Measurements from ENCODE around the gene MYL12A. TPM values are rescaled to one million over a fixed set of nuclear protein-coding genes. Genes with fewer than 3 reads are reported as not detected.

Gene MYL12A
- total RNA-seq, 1 experiment from 2014 or later, result 314 TPM

DNA sequence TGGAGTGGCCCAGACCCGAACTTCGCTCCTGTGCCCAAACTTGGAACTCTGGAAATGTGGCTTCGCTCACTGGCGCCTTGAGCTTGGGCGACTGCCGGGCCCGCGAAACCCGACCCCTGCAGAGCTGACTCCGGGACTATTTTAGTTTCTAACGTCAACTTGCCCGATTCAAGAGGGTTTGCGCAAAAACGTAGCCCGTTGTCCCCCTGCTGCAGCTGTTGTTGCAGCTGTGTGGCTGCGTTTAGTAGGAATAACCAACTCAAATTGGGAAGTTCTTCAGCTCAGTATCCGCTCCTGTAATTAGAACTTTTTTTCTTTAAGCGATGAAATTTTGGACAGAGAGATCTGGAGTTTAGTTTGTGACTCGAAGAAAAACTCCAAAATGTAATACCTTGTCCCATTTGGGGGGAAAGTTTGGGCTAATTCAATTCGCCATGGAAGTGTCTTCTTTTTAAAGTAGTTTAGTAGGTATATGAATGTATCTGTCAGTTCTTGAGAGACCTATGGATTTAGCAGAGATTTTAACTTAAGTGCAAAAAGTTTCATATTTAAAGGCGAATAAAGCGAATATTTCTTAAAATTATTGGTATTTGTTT is 559 bp downstream of the MYL12A start (continued):
- TF ChIP-seq ZNF274 (IDR thresholded peaks at IDR 0.05; ENCODE audit: low read depth, low read length) (no peak), CEBPB (IDR thresholded peaks at IDR 0.05; ENCODE audit: low read depth) (no peak)
- TF ChIP-seq, protein P1, sequence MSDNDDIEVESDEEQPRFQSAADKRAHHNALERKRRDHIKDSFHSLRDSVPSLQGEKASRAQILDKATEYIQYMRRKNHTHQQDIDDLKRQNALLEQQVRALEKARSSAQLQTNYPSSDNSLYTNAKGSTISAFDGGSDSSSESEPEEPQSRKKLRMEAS (IDR thresholded peaks at IDR 0.05), result no peak

GRCh38 chr18:3248658-3249359 is 1.2 kb downstream of the MYL12A start:
- peak overlapping the region; percentile 90 for H3K27ac ChIP-seq (ENCODE audit: low read depth, low read length)
- intact Hi-C loops (cut with micrococcal nuclease), result loop anchor here (5.0 kb wide), 1 partner anchor 237 kb away; the partner anchor contains the start of gene LPIN2
- H3K4me3 ChIP-seq (replicated peaks in 1 of 2; ENCODE audit: low read depth in 1 of 2, low read length in 2 of 2), result peak overlapping the region; percentile 92 to 96
- no peak overlapping the region for H2AFZ ChIP-seq (ENCODE audit: low read depth, low read length, poor library complexity, severe bottlenecking)
- TF ChIP-seq EGR1 (IDR thresholded peaks at IDR 0.05; ENCODE audit: low read depth) (no peak), YY1 (IDR thresholded peaks at IDR 0.05; ENCODE audit: extremely low read depth, insufficient replicate concordance, low read depth, low read length) (no peak), TCF7L2 (IDR thresholded peaks at IDR 0.05; ENCODE audit: borderline replicate concordance, extremely low read depth, insufficient read depth, insufficient read length) (no peak), POLR2AphosphoS5 (IDR thresholded peaks at IDR 0.05; ENCODE audit: low read depth, low read length) (no peak), ATF3 (IDR thresholded peaks at IDR 0.05) (no peak), SP1 (IDR thresholded peaks at IDR 0.05; ENCODE audit: low read depth) (no peak), CEBPB (IDR thresholded peaks at IDR 0.05; ENCODE audit: low read depth) (no peak), ZFX (IDR thresholded peaks at IDR 0.05) (no peak), FOSL1 (IDR thresholded peaks at IDR 0.05; ENCODE audit: low read depth) (no peak), EZH2 (IDR thresholded peaks at IDR 0.05) (no peak)
- TF ChIP-seq, protein P1 (IDR thresholded peaks at IDR 0.05), result no peak
- TF ChIP-seq, protein P2, sequence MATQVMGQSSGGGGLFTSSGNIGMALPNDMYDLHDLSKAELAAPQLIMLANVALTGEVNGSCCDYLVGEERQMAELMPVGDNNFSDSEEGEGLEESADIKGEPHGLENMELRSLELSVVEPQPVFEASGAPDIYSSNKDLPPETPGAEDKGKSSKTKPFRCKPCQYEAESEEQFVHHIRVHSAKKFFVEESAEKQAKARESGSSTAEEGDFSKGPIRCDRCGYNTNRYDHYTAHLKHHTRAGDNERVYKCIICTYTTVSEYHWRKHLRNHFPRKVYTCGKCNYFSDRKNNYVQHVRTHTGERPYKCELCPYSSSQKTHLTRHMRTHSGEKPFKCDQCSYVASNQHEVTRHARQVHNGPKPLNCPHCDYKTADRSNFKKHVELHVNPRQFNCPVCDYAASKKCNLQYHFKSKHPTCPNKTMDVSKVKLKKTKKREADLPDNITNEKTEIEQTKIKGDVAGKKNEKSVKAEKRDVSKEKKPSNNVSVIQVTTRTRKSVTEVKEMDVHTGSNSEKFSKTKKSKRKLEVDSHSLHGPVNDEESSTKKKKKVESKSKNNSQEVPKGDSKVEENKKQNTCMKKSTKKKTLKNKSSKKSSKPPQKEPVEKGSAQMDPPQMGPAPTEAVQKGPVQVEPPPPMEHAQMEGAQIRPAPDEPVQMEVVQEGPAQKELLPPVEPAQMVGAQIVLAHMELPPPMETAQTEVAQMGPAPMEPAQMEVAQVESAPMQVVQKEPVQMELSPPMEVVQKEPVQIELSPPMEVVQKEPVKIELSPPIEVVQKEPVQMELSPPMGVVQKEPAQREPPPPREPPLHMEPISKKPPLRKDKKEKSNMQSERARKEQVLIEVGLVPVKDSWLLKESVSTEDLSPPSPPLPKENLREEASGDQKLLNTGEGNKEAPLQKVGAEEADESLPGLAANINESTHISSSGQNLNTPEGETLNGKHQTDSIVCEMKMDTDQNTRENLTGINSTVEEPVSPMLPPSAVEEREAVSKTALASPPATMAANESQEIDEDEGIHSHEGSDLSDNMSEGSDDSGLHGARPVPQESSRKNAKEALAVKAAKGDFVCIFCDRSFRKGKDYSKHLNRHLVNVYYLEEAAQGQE (IDR thresholded peaks at IDR 0.05; ENCODE audit: low read depth), result no peak
- ATAC-seq (no peak), DNase-seq (ENCODE audit: low read depth, low spot score) (no peak)
- peaks cover 6 to 21% of the 10 kb centered on the region in 2 experiments; a peak in 3 of 4 replicates for H3K36me3 ChIP-seq (ENCODE audit: control insufficient read depth in 1 of 2, insufficient read depth in 2 of 2, low read length in 2 of 2)
- CTCF ChIA-PET, result interaction anchor here (3.6 kb wide), 1 partner anchor 315 kb away, joined by 43 read pairs; no protein-coding TSS in a partner anchor
- H3K4me2 ChIP-seq (ENCODE audit: low read length), result peak overlapping the region; percentile 80
- BruUV-seq (replicated peaks), result TSS peak; percentile 67
- peaks cover 67% of the 10 kb centered on the region for H3K79me2 ChIP-seq (ENCODE audit: insufficient read depth, low read length)
- no peaks in the 10 kb centered on the region for H3K9me3 ChIP-seq (ENCODE audit: control insufficient read depth in 1 of 2, insufficient read depth in 1 of 2, low read depth in 1 of 2, low read length in 2 of 2)
- RAD21 ChIA-PET (ENCODE audit: low non-redundant PET in 1 of 2, low total read pairs in 2 of 2, uncharacterized antibody in 2 of 2, unreplicated experiment in 2 of 2), result no interaction called here
- H4K20me1 ChIP-seq (ENCODE audit: insufficient read depth), result peaks cover 7% of the 10 kb centered on the region; the same call in 1 of the 2 replicates
- POLR2A ChIA-PET, result interaction anchor here (1.6 to 3.4 kb wide), 2 partner anchors 12 to 345 kb away, joined by 3 to 20 read pairs; partner anchors contain the start of gene MYL12B
- no peaks in the 10 kb centered on the region for H3K9me2 ChIP-seq (ENCODE audit: insufficient read depth)
- peaks cover 42 to 52% of the 10 kb centered on the region in 2 experiments for H3K4me1 ChIP-seq (ENCODE audit: control insufficient read depth in 1 of 2, insufficient read depth in 2 of 2, low read length in 2 of 2)
- no peaks in the 10 kb centered on the region for H3K27me3 ChIP-seq (ENCODE audit: insufficient read depth, low read length)
- peak overlapping the region; percentile 95 for H3K9ac ChIP-seq (ENCODE audit: low read length)

All from HCT116 (cell line).